SU-DHL-6 (cell line): ENCODE measurements around the gene FGD4.
A peak's percentile ranks its signal among the peaks of the same experiment; 100 is the strongest.

Source experiments
- H2AFZ ChIP-seq: fragments of 200-600 bp; sonication (generic); 2 replicates; pipeline ENCODE4 v1.6.1; 2014; ENCODE audit warnings: low read depth, mild to moderate bottlenecking, moderate library complexity, mixed read lengths, antibody characterized with exemption, low read length; ENCODE audit not compliant: severe bottlenecking
- H3F3A ChIP-seq: fragments of 200-600 bp; shearing (Covaris generic); 2 replicates; pipeline ENCODE4 v1.6.0; 2016; ENCODE audit warnings: antibody characterized with exemption, mild to moderate bottlenecking; ENCODE audit not compliant: insufficient read depth
- H3K27ac ChIP-seq: fragments of 200-600 bp; sonication (generic); 2 replicates; pipeline ENCODE4 v1.5.1; 2016; ENCODE audit warnings: low read depth, mild to moderate bottlenecking, low read length, moderate library complexity, mixed read lengths
- H3K27me3 ChIP-seq: fragments of 200-600 bp; sonication (generic), shearing (Covaris generic); 2 replicates; pipeline ENCODE4 v1.6.0; 2014; ENCODE audit warnings: mild to moderate bottlenecking, low read length
- H3K36me3 ChIP-seq: fragments of 200-600 bp; sonication (generic); 2 replicates; pipeline ENCODE4 v1.6.1; 2014; ENCODE audit warnings: mild to moderate bottlenecking, low read length, mixed read lengths
- H3K4me2 ChIP-seq: fragments of 300-600, 200-600 bp; shearing (Covaris generic), sonication (generic); 2 replicates; pipeline ENCODE4 v1.6.0; 2014; ENCODE audit warnings: low read length, low read depth, mild to moderate bottlenecking; ENCODE audit not compliant: poor library complexity, severe bottlenecking
- H3K4me3 ChIP-seq: fragments of 200-600 bp; sonication (generic); 2 replicates; pipeline ENCODE4 v1.5.1; 2014; ENCODE audit warnings: antibody characterized with exemption, low read length, mild to moderate bottlenecking, mixed read lengths; ENCODE audit not compliant: insufficient read depth, poor library complexity, severe bottlenecking
- H3K79me2 ChIP-seq: fragments of 200-600 bp; sonication (generic); 2 replicates; pipeline ENCODE4 v1.6.1; 2014; ENCODE audit warnings: mild to moderate bottlenecking, low read length, moderate library complexity; ENCODE audit not compliant: insufficient read depth
- H3K9ac ChIP-seq: fragments of 200-600 bp; sonication (generic); 2 replicates; pipeline ENCODE4 v1.7.0; 2014; ENCODE audit warnings: mild to moderate bottlenecking, low read length
- H3K9me2 ChIP-seq: fragments of 200-600 bp; sonication (generic); replicated peaks from 2 replicates; pipeline ENCODE4 v1.6.1; 2014; ENCODE audit warnings: low read length; ENCODE audit not compliant: insufficient read depth
- H3K9me3 ChIP-seq: fragments of 200-600 bp; sonication (generic); 2 replicates; pipeline ENCODE4 v1.6.1; 2014; ENCODE audit warnings: low read length, mixed read lengths; ENCODE audit not compliant: insufficient read depth
- H4K20me1 ChIP-seq: fragments of 200-600 bp; sonication (generic); 2 replicates; pipeline ENCODE4 v1.6.1; 2014; ENCODE audit warnings: low read depth, mild to moderate bottlenecking, antibody characterized with exemption, low read length, moderate library complexity, mixed read lengths
- EZH2phosphoT487 ChIP-seq: fragments of 200-600 bp; sonication (generic), shearing (Covaris generic); conservative IDR thresholded peaks from 2 replicates; pipeline ENCODE4 v1.6.1; 2018; ENCODE audit warnings: mild to moderate bottlenecking, antibody characterized with exemption, low read length, moderate library complexity, mixed read lengths
- TF ChIP-seq, protein P1 (sequence below): fragments of 200-600 bp; sonication (generic); IDR thresholded peaks from one replicate; pipeline ENCODE4 v1.5.1; 2017; ENCODE audit warnings: antibody characterized with exemption, mild to moderate bottlenecking, low read length, moderate library complexity; ENCODE audit not compliant: insufficient read depth, poor library complexity, severe bottlenecking

FGD4 gene

DNA sequence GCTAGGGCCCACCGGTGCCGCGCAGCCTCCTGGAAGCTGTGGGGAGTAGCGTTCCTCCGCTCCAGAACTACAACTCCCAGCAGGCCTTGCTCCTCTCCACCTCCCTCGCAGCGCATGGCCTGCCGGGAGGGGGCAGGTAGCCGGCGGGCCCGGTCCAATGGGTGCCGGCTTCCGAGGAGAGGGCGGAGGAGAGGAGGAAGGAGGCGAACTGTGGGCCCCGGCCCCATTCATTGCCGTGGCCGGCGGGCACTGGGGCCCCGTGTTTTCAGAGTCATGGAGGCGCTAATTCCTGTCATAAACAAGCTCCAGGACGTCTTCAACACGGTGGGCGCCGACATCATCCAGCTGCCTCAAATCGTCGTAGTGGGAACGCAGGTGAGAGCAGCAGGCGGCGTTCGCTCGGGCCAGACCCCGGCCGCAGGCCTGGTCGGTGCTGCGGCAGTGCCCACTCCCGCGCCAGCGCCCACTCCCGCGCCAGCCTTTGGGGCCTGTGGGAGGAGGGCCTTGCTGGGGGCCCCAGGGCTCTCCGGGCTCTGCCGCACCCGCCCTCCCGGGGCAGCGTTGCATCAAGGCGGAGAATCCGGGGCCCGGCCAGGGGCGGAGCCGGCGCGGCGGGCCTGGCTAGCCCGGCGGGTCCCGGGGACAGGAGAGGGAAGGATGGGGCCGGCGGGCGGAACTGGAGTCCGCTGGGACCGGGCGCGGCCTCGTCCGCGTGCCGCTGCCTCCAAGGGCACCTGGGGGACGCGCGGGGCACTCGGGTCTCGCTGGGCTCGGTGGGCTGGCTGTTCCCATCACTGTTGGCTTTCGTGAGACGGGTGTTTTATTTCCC is 279.9 kb downstream of the FGD4 start, which contains the start of gene DNM1L:
Gene DNM1L, plus strand, starts transcription at position 211 of the 829 bp plus-strand sequence. Its CDS starts 63 bp downstream, at position 274.
- Histone ChIP-seq H3K9me3 (no peaks in the 10 kb centered on the region), H3K4me2 (peak within 1 kb of the TSS; percentile 88), H3K27me3 (no peaks in the 10 kb centered on the region), H3K79me2 (peaks cover 45% of the 10 kb centered on the region), H3F3A (no peaks in the 10 kb centered on the region), H2AFZ (peak within 1 kb of the TSS; percentile 70), H3K27ac (peak within 1 kb of the TSS; percentile 63), H3K36me3 (no peaks in the 10 kb centered on the region), H3K4me3 (peak within 1 kb of the TSS; percentile 86), H3K9me2 (no peaks in the 10 kb centered on the region), H3K9ac (peak within 1 kb of the TSS; percentile 90), H4K20me1 (no peaks in the 10 kb centered on the region)
- no peak for TF ChIP-seq EZH2phosphoT487
- TF ChIP-seq, protein P1, sequence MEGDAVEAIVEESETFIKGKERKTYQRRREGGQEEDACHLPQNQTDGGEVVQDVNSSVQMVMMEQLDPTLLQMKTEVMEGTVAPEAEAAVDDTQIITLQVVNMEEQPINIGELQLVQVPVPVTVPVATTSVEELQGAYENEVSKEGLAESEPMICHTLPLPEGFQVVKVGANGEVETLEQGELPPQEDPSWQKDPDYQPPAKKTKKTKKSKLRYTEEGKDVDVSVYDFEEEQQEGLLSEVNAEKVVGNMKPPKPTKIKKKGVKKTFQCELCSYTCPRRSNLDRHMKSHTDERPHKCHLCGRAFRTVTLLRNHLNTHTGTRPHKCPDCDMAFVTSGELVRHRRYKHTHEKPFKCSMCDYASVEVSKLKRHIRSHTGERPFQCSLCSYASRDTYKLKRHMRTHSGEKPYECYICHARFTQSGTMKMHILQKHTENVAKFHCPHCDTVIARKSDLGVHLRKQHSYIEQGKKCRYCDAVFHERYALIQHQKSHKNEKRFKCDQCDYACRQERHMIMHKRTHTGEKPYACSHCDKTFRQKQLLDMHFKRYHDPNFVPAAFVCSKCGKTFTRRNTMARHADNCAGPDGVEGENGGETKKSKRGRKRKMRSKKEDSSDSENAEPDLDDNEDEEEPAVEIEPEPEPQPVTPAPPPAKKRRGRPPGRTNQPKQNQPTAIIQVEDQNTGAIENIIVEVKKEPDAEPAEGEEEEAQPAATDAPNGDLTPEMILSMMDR = no peak

DNA sequence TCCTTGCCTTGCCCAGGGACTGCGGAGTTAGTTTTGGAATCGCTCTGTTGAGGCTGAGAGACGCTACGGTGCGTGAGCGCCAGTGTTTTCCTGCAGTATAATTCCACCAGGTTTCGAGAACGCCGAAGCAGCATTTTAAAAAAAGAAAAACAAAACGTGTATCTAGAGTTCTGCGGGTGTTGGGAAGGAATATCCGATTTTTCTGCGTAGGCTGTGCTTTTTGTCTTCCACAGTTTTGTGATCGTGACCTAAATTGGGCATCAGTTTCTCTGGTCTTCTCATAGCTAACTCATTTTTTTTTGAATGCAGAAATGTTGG is 280.5 kb downstream of the FGD4 start:
- TF ChIP-seq EZH2phosphoT487 = no peak
- TF ChIP-seq, protein P1 = no peak
- Histone ChIP-seq H3K9me2 (no peaks in the 10 kb centered on the region), H4K20me1 (no peaks in the 10 kb centered on the region), H2AFZ (peak overlapping the region; percentile 70), H3K79me2 (peaks cover 50% of the 10 kb centered on the region), H3K9me3 (no peaks in the 10 kb centered on the region), H3F3A (no peaks in the 10 kb centered on the region), H3K27ac (peak overlapping the region; percentile 63), H3K9ac (peak overlapping the region; percentile 90), H3K36me3 (no peaks in the 10 kb centered on the region), H3K4me3 (peak overlapping the region; percentile 86), H3K27me3 (no peaks in the 10 kb centered on the region), H3K4me2 (peak overlapping the region; percentile 88)

DNA sequence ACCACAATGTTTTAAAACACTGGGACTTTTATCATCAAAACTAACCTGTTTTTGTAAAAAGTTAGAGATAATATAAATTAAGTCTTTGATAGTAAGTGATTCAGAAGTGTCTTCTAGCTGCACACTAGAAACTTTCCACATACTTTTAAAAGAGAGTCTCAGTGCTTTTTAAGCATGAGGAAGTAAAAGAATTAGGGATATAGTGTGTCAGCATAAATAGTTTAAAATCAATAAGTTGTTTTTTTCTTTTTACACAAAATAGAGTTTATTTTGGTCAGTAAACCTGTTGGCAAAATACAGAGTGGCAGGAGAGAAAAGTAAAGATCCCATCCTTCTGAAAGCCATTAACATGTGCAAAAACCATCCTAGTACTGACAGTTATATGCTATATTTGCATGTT is 281.4 kb downstream of the FGD4 start:
- no peaks in the 10 kb centered on the region for H3F3A ChIP-seq
- no peak overlapping the region for H3K27ac ChIP-seq
- H3K4me2 ChIP-seq = peak overlapping the region; percentile 88
- peak overlapping the region; percentile 90 for H3K9ac ChIP-seq
- no peaks in the 10 kb centered on the region for H3K36me3 ChIP-seq
- peak overlapping the region; percentile 86 for H3K4me3 ChIP-seq
- H3K9me2 ChIP-seq = no peaks in the 10 kb centered on the region
- H3K9me3 ChIP-seq = no peaks in the 10 kb centered on the region
- peaks cover 59% of the 10 kb centered on the region for H3K79me2 ChIP-seq
- TF ChIP-seq, protein P1 = no peak
- TF ChIP-seq EZH2phosphoT487 = no peak
- no peaks in the 10 kb centered on the region for H3K27me3 ChIP-seq
- H2AFZ ChIP-seq = no peak overlapping the region
- H4K20me1 ChIP-seq = no peaks in the 10 kb centered on the region
